H1 (cell line): ENCODE measurements around the gene CASTOR1. TPM values are rescaled to one million over a fixed set of nuclear protein-coding genes. Genes with fewer than 3 reads are reported as not detected.

Source experiments
- CHD7 ChIP-seq: fragments of 300-600 bp; sonication (generic); IDR thresholded peaks from 2 replicates; pipeline ENCODE4 v1.7.1; 2012; ENCODE audit warnings: low read length, moderate library complexity, mild to moderate bottlenecking, inconsistent platforms; ENCODE audit not compliant: insufficient replicate concordance
- CREB1 ChIP-seq: IDR thresholded peaks from 2 replicates; pipeline ENCODE4 v1.6.1; 2012; ENCODE audit warnings: inconsistent platforms
- EGR1 ChIP-seq: IDR thresholded peaks from 2 replicates; pipeline ENCODE4 v1.6.1; 2011; ENCODE audit warnings: low read depth, low read length, borderline replicate concordance
- FOSL1 ChIP-seq: IDR thresholded peaks from 2 replicates; pipeline ENCODE4 v1.6.1; 2011; ENCODE audit warnings: mild to moderate bottlenecking, low read depth, low read length, moderate library complexity; ENCODE audit not compliant: insufficient read depth
- POLR2A ChIP-seq, 2 experiments: IDR thresholded peaks; 1 replicate in 1 of 2; 2 replicates in 1 of 2; pipeline ENCODE4 v1.6.1; 2011; ENCODE audit warnings: low read depth in 2 of 2, low read length in 2 of 2, mild to moderate bottlenecking in 2 of 2; ENCODE audit errors: control extremely low read depth in 1 of 2
- POLR2AphosphoS5 ChIP-seq: IDR thresholded peaks from 2 replicates; pipeline ENCODE4 v1.6.1; 2011; ENCODE audit warnings: low read depth, low read length
- RBBP5 ChIP-seq: IDR thresholded peaks from 2 replicates; pipeline ENCODE4 v1.7.1; 2012; ENCODE audit warnings: low read depth, mild to moderate bottlenecking, inconsistent platforms, low read length, moderate library complexity, borderline replicate concordance
- SIN3A ChIP-seq, 2 experiments: IDR thresholded peaks in 1 of 2; conservative IDR thresholded peaks in 1 of 2; 2 replicates each; pipeline ENCODE4 v1.6.1; 2011 to 2012; ENCODE audit warnings: low read length in 2 of 2, improper control_type of control experiment in 1 of 2, low read depth in 1 of 2, mild to moderate bottlenecking in 1 of 2
- TAF7 ChIP-seq: optimal IDR thresholded peaks from 2 replicates; pipeline ENCODE3; 2011; ENCODE audit warnings: low read depth, mild to moderate bottlenecking, inconsistent platforms, low read length, moderate library complexity, borderline replicate concordance
- TBP ChIP-seq: IDR thresholded peaks from 2 replicates; pipeline ENCODE4 v1.6.1; 2011; ENCODE audit warnings: low read depth, low read length, improper control_type of control experiment
- ZNF274 ChIP-seq: IDR thresholded peaks from 2 replicates; pipeline ENCODE4 v1.7.0; 2012; ENCODE audit warnings: low read length, borderline replicate concordance; ENCODE audit errors: extremely low read depth
- polyA plus RNA-seq, 7 experiments: library from polyadenylated mRNA; depleted of rRNA in 3 of 7; stranded (reverse) in 5 of 7; unstranded in 2 of 7; fragments of >200 nt in 5 of 7; fragments of 200-250 nt in 2 of 7; gene quantifications; 1 replicate in 5 of 7; 2 replicates in 1 of 7; 4 replicates in 1 of 7; pipeline versions ENCODE4 v1.2.1 to v1.2.3, GENCODE V29; 2011 to 2013; ENCODE audit warnings: missing spikeins in 2 of 7, mixed read lengths in 2 of 7
- total RNA-seq: library from RNA; stranded (reverse); fragmentation: NEBNext Ultra II Directional; extraction: Animal tissue kit (Norgen Biotek cat#: 25700); gene quantifications from 2 replicates; pipeline ENCODE4 v1.2.1, GENCODE V29; 2021

The CASTOR1 gene
- total and polyA plus RNA-seq, 2 of the 8 experiments (the other 6 are each of a cell fraction or from before 2014, with no cell fraction given) = 10.3 to 36.0 TPM

DNA sequence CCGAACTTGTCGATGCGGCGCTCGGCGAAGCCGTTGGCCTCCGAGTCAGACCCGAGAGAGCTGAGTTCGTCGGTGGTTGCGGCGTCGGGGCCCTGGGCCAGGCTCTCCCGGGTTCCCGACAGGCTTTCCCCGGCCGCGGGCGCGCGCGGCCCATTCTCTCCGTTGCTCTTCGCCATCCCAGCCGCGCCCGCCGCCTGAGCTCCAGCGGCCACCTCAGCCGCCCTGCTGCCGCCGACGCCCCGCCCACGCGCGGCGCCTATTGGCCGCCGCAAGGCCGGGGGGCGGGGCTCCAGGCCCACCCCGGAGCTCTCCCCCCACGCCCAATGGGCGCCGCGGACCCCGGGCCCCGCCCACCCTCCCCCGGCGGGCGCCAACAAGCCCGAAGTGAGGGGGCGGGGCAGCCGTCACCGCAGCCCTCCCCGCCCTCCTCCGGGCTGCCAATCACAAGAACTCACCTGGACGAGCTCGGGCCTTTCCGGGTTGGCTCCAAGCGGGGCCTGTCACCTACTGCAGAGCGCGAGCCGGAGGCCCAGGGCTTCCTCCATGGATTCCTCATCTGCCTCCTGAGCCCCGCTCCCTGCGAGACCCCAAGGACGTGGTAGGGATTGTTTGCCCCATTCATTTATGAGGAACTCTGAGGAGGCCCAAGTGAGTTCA lies 37.5 kb upstream of the CASTOR1 start, which contains the start of gene TBC1D10A (continued):
- no peak for TF ChIP-seq CHD7
- no peak for TF ChIP-seq TBP
- TF ChIP-seq EGR1 = peak; percentile 75; the same call in 1 of the 2 replicates
- peak; percentile 11 for TF ChIP-seq TAF7
- 0 out of 3 replicates have a peak, but pooled peaks of 1 of the 2 experiments have one; percentile 31 for TF ChIP-seq POLR2A (IDR thresholded peaks at IDR 0.05; ENCODE audit: control extremely low read depth in 1 of 2, low read depth in 2 of 2, low read length in 2 of 2)
- 0 out of 2 replicates have a peak, but pooled peaks have one; percentile 26 for TF ChIP-seq CREB1
- TF ChIP-seq SIN3A (conservative IDR thresholded peaks at IDR 0.05 in 1 of 2, IDR thresholded peaks at IDR 0.05 in 1 of 2; ENCODE audit: low read depth in 1 of 2, low read length in 2 of 2) = peak; percentile 45 to 73; a peak in 2 of 4 replicates
- no peak for TF ChIP-seq POLR2AphosphoS5
- TF ChIP-seq FOSL1 = no peak
- 0 out of 2 replicates have a peak, but pooled peaks have one; percentile 71 for TF ChIP-seq RBBP5
- no peak for TF ChIP-seq ZNF274
